ENCODE data around the gene ZNF557.

The ZNF557 gene

DNA sequence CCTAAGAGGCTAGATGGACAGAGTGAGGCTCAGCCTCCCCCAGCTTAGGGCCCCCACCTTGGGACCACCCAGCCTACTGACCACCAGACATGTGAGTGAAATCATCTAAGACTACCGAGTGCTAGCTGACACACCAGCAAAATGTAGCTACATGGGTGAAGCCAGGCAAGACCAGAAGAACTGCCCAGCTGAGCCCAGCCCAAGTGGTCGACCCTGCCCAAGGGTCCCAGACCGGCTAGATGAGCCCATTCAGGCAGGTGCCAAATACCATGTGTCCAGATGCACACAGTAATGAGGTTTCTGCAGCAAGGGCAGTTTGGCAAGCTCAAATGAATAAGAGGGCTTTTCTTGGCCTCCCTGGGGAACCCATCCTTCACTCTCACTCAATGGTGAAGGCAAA is 56.6 kb downstream of the ZNF557 start:
- no peak for DNase-seq

DNA sequence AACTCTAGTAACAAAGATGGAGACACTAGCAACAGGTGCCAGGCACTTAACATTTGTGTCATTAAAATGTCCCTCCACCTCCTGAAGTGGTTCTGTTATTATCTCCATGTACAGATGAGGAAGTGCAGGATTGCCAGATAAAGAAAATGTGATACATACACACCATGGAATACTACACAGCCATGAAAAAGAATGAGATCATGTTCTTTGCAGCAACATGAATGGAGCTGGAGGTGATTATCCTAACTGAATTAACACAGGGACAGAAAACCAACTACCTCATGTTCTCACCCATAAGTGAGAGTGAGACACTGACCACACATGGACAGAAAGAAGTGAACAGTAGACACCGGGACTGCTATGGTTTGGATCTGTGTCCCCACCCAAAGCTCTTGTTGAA is 60.5 kb downstream of the ZNF557 start:
- DNase-seq, result no peak

DNA sequence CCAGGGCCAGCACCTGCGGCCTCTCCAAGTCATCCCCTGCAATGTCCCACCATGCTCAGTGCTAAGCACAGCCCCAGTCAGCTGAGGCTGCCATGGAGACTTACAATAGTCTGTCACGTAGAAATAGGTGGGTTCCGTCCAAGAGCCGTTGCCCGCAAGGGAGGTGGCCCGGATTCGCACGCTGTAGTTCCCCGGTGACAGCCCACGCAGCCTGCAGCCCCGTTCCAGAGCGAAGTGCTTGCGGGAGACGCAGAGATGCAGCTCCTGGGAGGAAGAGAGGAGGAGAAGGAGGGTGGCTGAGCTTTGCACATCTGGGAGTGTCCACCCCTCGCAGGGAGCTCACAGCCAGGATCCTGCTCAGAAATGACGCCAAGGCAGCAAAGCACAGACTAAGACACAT is 62.6 kb downstream of the ZNF557 start:
- DNase-seq, result no peak

DNA sequence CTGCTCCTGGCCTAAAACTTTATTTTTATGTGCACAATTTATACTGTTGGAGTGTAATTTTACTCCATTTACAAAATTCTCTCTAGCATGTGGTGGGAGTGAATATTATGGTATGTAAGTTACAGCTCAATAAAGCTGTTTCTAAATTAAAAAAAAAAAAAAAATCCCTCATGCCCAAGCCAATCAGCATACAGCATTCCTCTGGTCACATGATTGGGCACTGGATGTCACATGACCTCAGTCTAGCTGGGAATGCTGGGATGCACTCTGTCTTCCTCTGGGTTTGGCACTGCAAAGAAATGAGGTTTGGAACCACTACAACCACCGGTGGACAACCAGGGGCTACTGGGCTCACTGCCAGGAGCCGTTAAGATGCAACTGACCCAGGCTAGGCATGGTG is 67.6 kb downstream of the ZNF557 start:
- DNase-seq, result no peak
